GM12873 (cell line): ENCODE measurements around the gene CMTM8.

Experiments
- TF ChIP-seq, protein P1 (sequence below): IDR thresholded peaks from 2 replicates; pipeline ENCODE4 v1.5.1; 2012; ENCODE audit warnings: low read depth, mild to moderate bottlenecking, moderate library complexity, low read length, control low read depth; ENCODE audit not compliant: insufficient read depth; ENCODE audit errors: missing control alignments

CMTM8 gene

DNA sequence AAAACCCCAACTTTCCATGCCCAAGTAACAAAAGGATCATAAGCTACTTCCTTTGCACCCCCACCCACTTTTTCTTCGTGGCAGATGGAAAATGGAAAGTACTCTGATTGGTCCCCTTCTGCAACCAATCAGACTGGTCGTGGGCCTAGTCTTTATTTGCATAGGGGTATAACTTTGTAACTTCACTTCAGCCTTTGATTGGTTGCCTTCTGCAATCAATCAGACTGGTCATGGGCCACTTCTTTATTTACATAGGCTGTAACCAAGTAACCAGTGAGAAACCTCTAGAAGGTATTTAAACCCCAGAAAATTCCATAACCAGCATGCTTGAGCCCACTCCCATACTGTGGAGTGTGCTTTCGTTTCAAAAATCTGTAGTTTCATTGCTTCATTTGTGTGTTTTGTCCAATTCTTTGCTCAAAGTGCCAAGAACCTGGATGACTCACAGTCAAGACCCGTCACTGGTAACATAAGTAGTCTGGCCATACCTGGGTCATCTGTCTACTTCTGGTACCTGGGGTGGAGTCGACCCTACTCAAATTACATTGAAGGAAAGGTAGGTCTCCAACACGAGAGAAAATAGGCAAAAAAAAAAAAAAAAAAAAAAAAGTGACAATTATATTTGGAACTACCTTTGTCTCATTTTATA lies 41.9 kb downstream of the CMTM8 start:
- TF ChIP-seq, protein P1, sequence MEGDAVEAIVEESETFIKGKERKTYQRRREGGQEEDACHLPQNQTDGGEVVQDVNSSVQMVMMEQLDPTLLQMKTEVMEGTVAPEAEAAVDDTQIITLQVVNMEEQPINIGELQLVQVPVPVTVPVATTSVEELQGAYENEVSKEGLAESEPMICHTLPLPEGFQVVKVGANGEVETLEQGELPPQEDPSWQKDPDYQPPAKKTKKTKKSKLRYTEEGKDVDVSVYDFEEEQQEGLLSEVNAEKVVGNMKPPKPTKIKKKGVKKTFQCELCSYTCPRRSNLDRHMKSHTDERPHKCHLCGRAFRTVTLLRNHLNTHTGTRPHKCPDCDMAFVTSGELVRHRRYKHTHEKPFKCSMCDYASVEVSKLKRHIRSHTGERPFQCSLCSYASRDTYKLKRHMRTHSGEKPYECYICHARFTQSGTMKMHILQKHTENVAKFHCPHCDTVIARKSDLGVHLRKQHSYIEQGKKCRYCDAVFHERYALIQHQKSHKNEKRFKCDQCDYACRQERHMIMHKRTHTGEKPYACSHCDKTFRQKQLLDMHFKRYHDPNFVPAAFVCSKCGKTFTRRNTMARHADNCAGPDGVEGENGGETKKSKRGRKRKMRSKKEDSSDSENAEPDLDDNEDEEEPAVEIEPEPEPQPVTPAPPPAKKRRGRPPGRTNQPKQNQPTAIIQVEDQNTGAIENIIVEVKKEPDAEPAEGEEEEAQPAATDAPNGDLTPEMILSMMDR = no peak

DNA sequence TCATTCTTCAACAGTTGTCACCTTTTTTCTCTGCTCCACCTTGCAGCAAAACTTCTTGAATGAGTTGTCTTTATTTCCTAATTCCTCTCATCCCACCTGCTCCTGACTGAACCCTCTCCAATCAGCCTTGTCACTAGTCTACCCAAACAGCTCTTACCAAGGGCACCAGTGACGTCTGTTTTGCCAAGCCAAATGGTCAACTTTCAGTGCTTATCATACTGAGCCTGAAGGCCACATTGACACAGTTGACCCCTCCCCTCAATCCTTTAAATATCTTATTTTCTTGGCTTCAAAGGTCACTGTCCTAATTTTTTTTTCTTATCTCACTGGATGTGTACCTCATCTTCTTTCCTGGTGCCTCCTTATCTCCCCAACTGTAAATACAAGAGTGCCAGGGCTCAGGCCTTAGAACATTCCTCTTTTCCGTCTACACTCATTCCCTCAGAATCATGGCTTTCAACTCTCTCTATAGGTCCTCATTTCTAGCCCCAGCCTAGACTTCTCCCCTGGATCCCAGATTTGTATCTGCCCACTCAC lies 43.2 kb downstream of the CMTM8 start:
- TF ChIP-seq, protein P1 = no peak

DNA sequence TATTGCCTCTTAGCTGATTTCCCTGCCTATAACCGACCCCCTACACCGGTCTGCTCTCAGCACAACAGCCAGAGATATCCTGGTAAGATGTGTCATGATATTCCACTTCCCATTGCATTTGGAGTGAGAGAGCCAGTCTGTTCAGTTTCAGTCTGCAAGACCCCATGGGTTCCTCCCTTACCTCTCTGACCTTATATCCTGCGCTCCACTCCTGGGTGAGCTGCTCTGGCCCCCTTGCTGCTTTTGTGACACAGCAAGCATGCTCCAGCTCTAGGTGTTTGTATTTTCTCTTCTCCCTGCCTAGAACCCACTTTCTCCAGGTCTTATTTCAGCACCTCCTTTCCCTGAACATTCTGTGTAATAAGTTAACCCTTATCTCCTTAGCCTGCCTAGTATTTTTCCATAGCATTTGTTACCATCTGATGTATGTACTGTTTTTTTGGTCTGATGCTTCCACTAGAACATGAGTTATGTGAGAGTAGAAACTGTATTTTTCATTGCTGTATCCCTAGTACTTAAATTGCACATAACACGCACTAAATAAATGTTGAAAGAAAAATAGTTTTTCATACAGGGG lies 44.2 kb downstream of the CMTM8 start:
- TF ChIP-seq, protein P1 = no peak

DNA sequence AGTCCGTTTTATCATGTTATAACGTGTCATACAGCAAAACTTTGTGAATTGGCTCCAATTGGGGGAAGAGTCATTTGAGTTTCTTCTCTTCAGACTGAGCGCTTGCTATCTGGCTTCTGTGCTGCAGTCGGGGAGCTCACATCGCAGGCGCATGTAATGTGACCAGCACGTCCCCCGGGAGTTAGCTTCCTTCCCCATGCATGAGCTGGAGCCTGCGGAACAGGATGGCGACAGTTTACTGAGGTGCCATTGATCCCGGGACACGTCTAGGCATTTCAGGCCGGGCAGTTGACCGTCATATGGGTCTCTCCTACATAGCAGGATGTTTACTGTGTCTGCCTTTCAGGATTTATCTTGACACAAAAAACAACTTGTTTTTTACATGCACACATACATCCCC lies 44.8 kb downstream of the CMTM8 start:
- TF ChIP-seq, protein P1 = no peak

DNA sequence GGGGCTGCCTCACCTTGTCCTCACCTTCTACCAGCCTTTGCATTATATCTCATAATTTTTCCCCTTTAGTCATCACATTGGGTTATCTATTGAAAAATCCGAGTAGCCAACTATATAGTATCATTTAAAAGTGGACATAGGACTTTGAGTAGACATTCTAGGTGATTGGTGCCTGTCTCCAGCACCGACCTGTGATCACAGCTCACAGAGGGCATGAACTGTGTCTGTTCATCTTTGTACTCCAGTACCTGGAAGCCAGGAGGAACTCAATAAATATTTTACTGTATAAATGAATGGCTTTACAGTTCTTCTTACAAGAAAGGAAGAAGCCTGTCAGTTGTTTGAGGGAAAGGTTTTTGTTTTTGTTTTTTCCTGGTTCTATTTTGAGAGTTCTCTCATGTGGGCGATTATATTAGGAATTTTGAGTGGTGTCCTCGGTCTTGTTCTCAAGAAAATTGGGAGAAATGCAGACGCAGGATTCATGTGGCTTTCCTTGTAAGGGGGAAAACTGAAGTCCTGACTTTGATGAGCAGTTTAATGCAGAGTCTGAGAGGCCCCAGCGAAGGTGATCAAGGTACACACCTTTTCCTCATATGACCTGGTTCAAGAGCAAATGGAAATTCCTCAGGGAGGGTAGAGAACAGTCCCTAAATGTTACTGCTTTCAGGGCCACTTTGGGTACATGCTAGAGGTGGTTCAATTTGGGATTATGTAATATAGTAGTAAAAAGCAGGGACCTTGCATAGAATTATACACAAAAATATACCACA lies 46.1 kb downstream of the CMTM8 start:
- TF ChIP-seq, protein P1 = no peak

DNA sequence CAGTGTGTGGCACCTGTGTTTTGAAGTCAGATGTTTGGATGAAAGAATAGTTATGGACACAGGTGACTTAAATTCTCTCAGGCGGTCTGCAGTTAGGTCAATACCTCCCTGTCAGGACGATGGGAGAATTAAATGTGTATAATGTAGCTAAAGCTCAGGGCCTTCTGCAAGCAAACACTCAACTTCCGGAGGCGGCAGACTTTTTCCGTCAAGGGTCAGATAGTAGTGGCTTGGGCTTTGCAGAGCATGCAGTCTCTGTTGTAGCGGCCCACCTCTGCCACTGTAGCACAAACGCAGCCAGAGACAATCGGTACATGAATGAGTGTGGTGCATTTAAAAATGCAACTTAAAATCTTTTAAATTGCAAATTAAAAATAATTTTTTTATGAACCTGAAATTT lies 47.4 kb downstream of the CMTM8 start:
- TF ChIP-seq, protein P1 = no peak

DNA sequence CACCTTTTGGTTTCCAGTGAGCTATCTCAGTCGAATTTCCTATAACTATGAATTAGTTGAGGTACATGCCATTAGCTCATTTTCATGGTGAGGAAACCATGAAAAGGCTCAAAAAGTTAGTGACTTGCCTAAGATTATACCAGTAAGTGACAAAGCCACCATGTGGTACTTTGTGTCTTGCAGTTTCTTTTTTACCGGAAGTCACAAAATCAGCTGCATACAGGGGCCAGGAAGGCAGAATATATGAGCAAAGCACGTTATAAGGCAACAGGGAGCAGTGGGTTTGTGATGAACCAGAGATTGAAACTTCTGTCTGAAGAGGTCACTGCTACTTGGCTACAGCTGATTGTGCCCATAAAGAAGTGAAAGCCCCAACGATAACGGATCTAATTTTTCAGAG lies 50.3 kb downstream of the CMTM8 start:
- TF ChIP-seq, protein P1 = no peak
